ENCODE data around the gene ANGPTL8. TPM values are rescaled to one million over a fixed set of nuclear protein-coding genes. Genes with fewer than 3 reads are reported as not detected.
A peak's percentile ranks its signal among the peaks of the same experiment; 100 is the strongest.

Gene ANGPTL8
- total and polyA plus RNA-seq, 2 of the 13 experiments (the other 11 are each of a cell fraction or from before 2014, with no cell fraction given) = 27.3 to 243 TPM

DNA sequence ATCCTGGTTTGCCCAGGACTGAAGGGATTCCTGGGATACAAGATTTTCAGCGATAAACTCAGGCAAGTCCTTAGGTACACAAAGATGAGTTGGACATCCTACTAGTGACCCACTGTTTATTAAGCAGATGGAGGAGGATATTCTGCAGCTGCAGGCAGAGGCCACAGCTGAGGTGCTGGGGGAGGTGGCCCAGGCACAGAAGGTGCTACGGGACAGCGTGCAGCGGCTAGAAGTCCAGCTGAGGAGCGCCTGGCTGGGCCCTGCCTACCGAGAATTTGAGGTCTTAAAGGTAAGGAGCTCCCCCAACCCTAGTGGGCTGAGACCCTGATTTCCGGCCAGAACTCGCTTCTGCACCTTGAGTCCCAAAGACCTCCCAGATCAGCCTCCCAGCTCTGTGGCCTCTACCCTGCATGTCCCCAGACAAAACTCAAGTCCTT lies 607 bp downstream of the ANGPTL8 start:
- no peak for FAIRE-seq
- Histone ChIP-seq H3K4me3 (replicated peaks in 1 of 3; ENCODE audit: insufficient read depth in 1 of 3, low read depth in 2 of 3, low read length in 3 of 3) (peak overlapping the region; percentile 49 to 78 (median 69)), H3K9me3 (ENCODE audit: low read length) (no peaks in the 10 kb centered on the region), H3K9ac (ENCODE audit: insufficient read depth, low read depth, low read length) (peak overlapping the region; percentile 82), H3K4me2 (ENCODE audit: low read depth, low read length) (peak overlapping the region; percentile 96), H2AFZ (ENCODE audit: low read length) (no peak overlapping the region), H3K79me2 (ENCODE audit: insufficient read depth, low read length) (peaks cover 10% of the 10 kb centered on the region), H3K36me3 (replicated peaks in 1 of 2; ENCODE audit: control insufficient read depth in 1 of 2, insufficient read depth in 2 of 2, low read length in 2 of 2) (no peaks in the 10 kb centered on the region; a peak in 2 of 5 replicates), H3K4me1 (ENCODE audit: insufficient read depth, low read length) (peaks cover 85% of the 10 kb centered on the region), H3K27ac (ENCODE audit: extremely low read length, insufficient read depth, low read length) (peak overlapping the region; percentile 94), H3K27me3 (ENCODE audit: control insufficient read depth in 1 of 2, insufficient read depth in 2 of 2, low read length in 2 of 2) (no peaks in the 10 kb centered on the region), H4K20me1 (ENCODE audit: insufficient read depth, low read length) (no peaks in the 10 kb centered on the region; the same call in 1 of the 2 replicates)
- in situ Hi-C loops (cut with HindIII; ENCODE audit: extremely low pct_ligation_motif_present, low pct_unique_long_range_greater_than_20kb) = no loop called here
- intact Hi-C loops (cut with micrococcal nuclease; ENCODE audit: unreplicated experiment) = no loop called here
- ATAC-seq = no peak
- ChIA-PET CTCF (ENCODE audit: low intra/inter-chr PET ratio, low total read pairs) (no interaction called here), POLR2A (interaction anchor here (0.7 to 1.6 kb wide), 6 partner anchors 16 to 141 kb away, joined by 3 to 5 read pairs (median 4); partner anchors contain the start of gene SWSAP1)
- TSS peak; percentile 84 for BruUV-seq (replicated peaks)
- 40% methylated on average over 3 of the region's 8 CpGs for WGBS (ENCODE audit: low lambda C conversion rate)
- DNase-seq (ENCODE audit: low spot score) = peak; percentile 54
- TF ChIP-seq AKAP8 (CRISPR knock-in tag; IDR thresholded peaks at IDR 0.05) (no peak), SMAD1 (CRISPR knock-in tag; IDR thresholded peaks at IDR 0.05; ENCODE audit: borderline replicate concordance, low read depth) (no peak), ZNF350 (CRISPR knock-in tag; IDR thresholded peaks at IDR 0.05; ENCODE audit: borderline replicate concordance, low read depth) (no peak), ZNF562 (CRISPR knock-in tag; IDR thresholded peaks at IDR 0.05; ENCODE audit: borderline replicate concordance) (no peak), HNRNPH1 (optimal IDR thresholded peaks at IDR 0.05; ENCODE audit: low read depth, low read length) (no peak), ZNF317 (CRISPR knock-in tag; IDR thresholded peaks at IDR 0.05) (0 out of 2 replicates have a peak, but pooled peaks have one; percentile 37), MTF1 (CRISPR knock-in tag; IDR thresholded peaks at IDR 0.05) (no peak), HOXD1 (CRISPR knock-in tag; IDR thresholded peaks at IDR 0.05) (no peak), RORA (CRISPR knock-in tag; IDR thresholded peaks at IDR 0.05) (no peak), ZBTB3 (CRISPR knock-in tag; IDR thresholded peaks at IDR 0.05; ENCODE audit: borderline replicate concordance, low read depth) (no peak), PHF8 (CRISPR knock-in tag; IDR thresholded peaks at IDR 0.05) (no peak), SMAD3 (CRISPR knock-in tag; IDR thresholded peaks at IDR 0.05) (no peak), ZSCAN21 (CRISPR knock-in tag; IDR thresholded peaks at IDR 0.05; ENCODE audit: borderline replicate concordance) (no peak)
- TF ChIP-seq, protein P1, sequence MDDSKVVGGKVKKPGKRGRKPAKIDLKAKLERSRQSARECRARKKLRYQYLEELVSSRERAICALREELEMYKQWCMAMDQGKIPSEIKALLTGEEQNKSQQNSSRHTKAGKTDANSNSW (CRISPR knock-in tag; IDR thresholded peaks at IDR 0.05; ENCODE audit: borderline replicate concordance) = no peak
- TF ChIP-seq, protein P2, sequence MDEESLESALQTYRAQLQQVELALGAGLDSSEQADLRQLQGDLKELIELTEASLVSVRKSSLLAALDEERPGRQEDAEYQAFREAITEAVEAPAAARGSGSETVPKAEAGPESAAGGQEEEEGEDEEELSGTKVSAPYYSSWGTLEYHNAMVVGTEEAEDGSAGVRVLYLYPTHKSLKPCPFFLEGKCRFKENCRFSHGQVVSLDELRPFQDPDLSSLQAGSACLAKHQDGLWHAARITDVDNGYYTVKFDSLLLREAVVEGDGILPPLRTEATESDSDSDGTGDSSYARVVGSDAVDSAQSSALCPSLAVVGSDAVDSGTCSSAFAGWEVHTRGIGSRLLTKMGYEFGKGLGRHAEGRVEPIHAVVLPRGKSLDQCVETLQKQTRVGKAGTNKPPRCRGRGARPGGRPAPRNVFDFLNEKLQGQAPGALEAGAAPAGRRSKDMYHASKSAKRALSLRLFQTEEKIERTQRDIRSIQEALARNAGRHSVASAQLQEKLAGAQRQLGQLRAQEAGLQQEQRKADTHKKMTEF (CRISPR knock-in tag; IDR thresholded peaks at IDR 0.05) = no peak
- TF ChIP-seq, protein P3, sequence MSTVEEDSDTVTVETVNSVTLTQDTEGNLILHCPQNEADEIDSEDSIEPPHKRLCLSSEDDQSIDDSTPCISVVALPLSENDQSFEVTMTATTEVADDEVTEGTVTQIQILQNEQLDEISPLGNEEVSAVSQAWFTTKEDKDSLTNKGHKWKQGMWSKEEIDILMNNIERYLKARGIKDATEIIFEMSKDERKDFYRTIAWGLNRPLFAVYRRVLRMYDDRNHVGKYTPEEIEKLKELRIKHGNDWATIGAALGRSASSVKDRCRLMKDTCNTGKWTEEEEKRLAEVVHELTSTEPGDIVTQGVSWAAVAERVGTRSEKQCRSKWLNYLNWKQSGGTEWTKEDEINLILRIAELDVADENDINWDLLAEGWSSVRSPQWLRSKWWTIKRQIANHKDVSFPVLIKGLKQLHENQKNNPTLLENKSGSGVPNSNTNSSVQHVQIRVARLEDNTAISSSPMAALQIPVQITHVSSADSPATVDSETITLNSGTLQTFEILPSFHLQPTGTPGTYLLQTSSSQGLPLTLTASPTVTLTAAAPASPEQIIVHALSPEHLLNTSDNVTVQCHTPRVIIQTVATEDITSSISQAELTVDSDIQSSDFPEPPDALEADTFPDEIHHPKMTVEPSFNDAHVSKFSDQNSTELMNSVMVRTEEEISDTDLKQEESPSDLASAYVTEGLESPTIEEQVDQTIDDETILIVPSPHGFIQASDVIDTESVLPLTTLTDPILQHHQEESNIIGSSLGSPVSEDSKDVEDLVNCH (CRISPR knock-in tag; IDR thresholded peaks at IDR 0.05) = 0 out of 2 replicates have a peak, but pooled peaks have one; percentile 41
- TF ChIP-seq, protein P4, sequence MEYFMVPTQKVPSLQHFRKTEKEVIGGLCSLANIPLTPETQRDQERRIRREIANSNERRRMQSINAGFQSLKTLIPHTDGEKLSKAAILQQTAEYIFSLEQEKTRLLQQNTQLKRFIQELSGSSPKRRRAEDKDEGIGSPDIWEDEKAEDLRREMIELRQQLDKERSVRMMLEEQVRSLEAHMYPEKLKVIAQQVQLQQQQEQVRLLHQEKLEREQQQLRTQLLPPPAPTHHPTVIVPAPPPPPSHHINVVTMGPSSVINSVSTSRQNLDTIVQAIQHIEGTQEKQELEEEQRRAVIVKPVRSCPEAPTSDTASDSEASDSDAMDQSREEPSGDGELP (IDR thresholded peaks at IDR 0.05; ENCODE audit: borderline replicate concordance, low read depth) = 0 out of 2 replicates have a peak, but pooled peaks have one; percentile 49
- TF ChIP-seq, protein P5, sequence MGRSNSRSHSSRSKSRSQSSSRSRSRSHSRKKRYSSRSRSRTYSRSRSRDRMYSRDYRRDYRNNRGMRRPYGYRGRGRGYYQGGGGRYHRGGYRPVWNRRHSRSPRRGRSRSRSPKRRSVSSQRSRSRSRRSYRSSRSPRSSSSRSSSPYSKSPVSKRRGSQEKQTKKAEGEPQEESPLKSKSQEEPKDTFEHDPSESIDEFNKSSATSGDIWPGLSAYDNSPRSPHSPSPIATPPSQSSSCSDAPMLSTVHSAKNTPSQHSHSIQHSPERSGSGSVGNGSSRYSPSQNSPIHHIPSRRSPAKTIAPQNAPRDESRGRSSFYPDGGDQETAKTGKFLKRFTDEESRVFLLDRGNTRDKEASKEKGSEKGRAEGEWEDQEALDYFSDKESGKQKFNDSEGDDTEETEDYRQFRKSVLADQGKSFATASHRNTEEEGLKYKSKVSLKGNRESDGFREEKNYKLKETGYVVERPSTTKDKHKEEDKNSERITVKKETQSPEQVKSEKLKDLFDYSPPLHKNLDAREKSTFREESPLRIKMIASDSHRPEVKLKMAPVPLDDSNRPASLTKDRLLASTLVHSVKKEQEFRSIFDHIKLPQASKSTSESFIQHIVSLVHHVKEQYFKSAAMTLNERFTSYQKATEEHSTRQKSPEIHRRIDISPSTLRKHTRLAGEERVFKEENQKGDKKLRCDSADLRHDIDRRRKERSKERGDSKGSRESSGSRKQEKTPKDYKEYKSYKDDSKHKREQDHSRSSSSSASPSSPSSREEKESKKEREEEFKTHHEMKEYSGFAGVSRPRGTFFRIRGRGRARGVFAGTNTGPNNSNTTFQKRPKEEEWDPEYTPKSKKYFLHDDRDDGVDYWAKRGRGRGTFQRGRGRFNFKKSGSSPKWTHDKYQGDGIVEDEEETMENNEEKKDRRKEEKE (IDR thresholded peaks at IDR 0.05) = no peak

Data from HepG2 (cell line).